ENCODE data around the gene TMEM141.
"Not testable (repeated sequence)": the region's sequence is repeated elsewhere in the genome, so short reads cannot be mapped to it uniquely, and the experiment has no call there.

Gene TMEM141

GRCh38 chr9:136835932-136836904, 45.1 kb downstream of the TMEM141 start:
- DNase-seq = no peak

GRCh38 chr9:136837146-136837855, 46.2 kb downstream of the TMEM141 start:
- no peak for DNase-seq

- not testable (repeated sequence) for DNase-seq
Measured at GRCh38 chr9:136837856-136838277, 46.7 kb downstream of the TMEM141 start.

- no peak for DNase-seq
Measured at GRCh38 chr9:136838314-136839228, 47.4 kb downstream of the TMEM141 start.

- no peak for DNase-seq
Measured at GRCh38 chr9:136839229-136840139, 48.3 kb downstream of the TMEM141 start.

- no peak for DNase-seq
Measured at GRCh38 chr9:136840140-136840876, 49.2 kb downstream of the TMEM141 start.

- peak; percentile 75 for DNase-seq
Measured at GRCh38 chr9:136840877-136841645, 49.9 kb downstream of the TMEM141 start.

GRCh38 chr9:136841646-136842379, 50.7 kb downstream of the TMEM141 start:
- peak; percentile 51 for DNase-seq

- peak; percentile 60 for DNase-seq
Measured at GRCh38 chr9:136842380-136842948, 51.3 kb downstream of the TMEM141 start, which contains the start of gene AJM1. AJM1 (plus strand) TSS chr9:136842478; CDS start chr9:136844415, 1,937 bp downstream.
